ENCODE data around the gene SPATS2. TPM values are rescaled to one million over a fixed set of nuclear protein-coding genes. Genes with fewer than 3 reads are reported as not detected.

SPATS2 gene
- total and polyA plus RNA-seq, 2 donors (not counting 1 experiment from before 2014, with no cell fraction given): 11.3 to 21.5 TPM

DNA sequence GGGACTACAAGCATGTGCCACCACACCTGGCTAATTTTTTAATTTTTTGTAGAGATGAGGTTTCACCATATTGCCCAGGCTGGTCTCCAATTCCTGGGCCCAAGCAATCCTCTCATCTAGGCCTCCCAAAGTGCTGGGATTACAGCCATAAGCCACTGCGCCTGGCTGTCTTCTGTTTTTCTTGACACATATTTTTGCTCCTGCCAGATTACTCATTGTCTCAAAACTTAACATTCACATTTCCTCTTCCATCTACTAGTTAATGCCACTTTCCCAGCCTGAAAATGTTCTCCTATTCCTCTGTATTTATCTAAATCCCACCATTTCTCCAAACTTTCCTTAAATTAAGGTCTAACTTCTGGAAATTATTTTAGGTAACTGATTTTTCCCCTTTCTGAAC, 135.3 kb downstream of the SPATS2 start:
- TF ChIP-seq, protein P1, sequence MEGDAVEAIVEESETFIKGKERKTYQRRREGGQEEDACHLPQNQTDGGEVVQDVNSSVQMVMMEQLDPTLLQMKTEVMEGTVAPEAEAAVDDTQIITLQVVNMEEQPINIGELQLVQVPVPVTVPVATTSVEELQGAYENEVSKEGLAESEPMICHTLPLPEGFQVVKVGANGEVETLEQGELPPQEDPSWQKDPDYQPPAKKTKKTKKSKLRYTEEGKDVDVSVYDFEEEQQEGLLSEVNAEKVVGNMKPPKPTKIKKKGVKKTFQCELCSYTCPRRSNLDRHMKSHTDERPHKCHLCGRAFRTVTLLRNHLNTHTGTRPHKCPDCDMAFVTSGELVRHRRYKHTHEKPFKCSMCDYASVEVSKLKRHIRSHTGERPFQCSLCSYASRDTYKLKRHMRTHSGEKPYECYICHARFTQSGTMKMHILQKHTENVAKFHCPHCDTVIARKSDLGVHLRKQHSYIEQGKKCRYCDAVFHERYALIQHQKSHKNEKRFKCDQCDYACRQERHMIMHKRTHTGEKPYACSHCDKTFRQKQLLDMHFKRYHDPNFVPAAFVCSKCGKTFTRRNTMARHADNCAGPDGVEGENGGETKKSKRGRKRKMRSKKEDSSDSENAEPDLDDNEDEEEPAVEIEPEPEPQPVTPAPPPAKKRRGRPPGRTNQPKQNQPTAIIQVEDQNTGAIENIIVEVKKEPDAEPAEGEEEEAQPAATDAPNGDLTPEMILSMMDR (IDR thresholded peaks at IDR 0.05): no peak
- TF ChIP-seq EZH2 (IDR thresholded peaks at IDR 0.05; ENCODE audit: borderline replicate concordance, insufficient read depth, low read depth, low read length, poor library complexity, severe bottlenecking): no peak
- Histone ChIP-seq H3K4me1 (ENCODE audit: control insufficient read depth in 2 of 2, insufficient read depth in 2 of 2, low read length in 2 of 2) (peaks cover 0 to 2% of the 10 kb centered on the region in 2 donors), H3K36me3 (replicated peaks in 1 of 2; ENCODE audit: control extremely low read depth in 1 of 2, control insufficient read depth in 1 of 2, extremely low read depth in 1 of 2, insufficient read depth in 2 of 2, low read length in 1 of 2) (peaks cover 0 to 7% of the 10 kb centered on the region in 2 experiments), H2AFZ (ENCODE audit: insufficient read depth, low read depth, low read length, poor library complexity, severe bottlenecking) (no peak overlapping the region), H3K4me2 (replicated peaks; ENCODE audit: low read depth, low read length, poor library complexity, severe bottlenecking) (no peak overlapping the region), H3K9ac (ENCODE audit: low read length) (no peak overlapping the region), H3K27me3 (replicated peaks in 1 of 4; ENCODE audit: control extremely low read depth in 1 of 4, control insufficient read depth in 3 of 4, insufficient read depth in 4 of 4, low read length in 3 of 4) (no peaks in the 10 kb centered on the region), H3K4me3 (ENCODE audit: control extremely low read depth in 1 of 5, extremely low read depth in 1 of 5, insufficient read depth in 1 of 5, low read depth in 2 of 5, low read length in 4 of 5) (no peak overlapping the region), H3K27ac (ENCODE audit: low read length in 2 of 2) (no peak overlapping the region), H3K9me3 (ENCODE audit: control extremely low read depth in 1 of 3, control insufficient read depth in 2 of 3, insufficient read depth in 1 of 3, low read length in 2 of 3) (no peaks in the 10 kb centered on the region), H4K20me1 (ENCODE audit: control insufficient read depth, insufficient read depth, low read length, poor library complexity, severe bottlenecking) (no peaks in the 10 kb centered on the region), H3K79me2 (ENCODE audit: control insufficient read depth, insufficient read depth, low read length) (no peaks in the 10 kb centered on the region)
- WGBS (ENCODE audit: insufficient coverage): 100% methylated on average over 1 of the region's 1 CpG
- ChIA-PET POLR2A (no interaction called here), CTCF (interaction anchor here (3.7 kb wide), 1 partner anchor 144 kb away, joined by 19 read pairs; no protein-coding TSS in a partner anchor)
- Mint-ChIP-seq H3K27ac (no peak overlapping the region), H3K4me3 (no peak overlapping the region), H3K9me3 (ENCODE audit: insufficient read depth) (no peaks in the 10 kb centered on the region), H3K27me3 (no peaks in the 10 kb centered on the region), H3K4me1 (peaks cover 4% of the 10 kb centered on the region)
- ATAC-seq (ENCODE audit: low read depth) (no peak), DNase-seq (no peak)
- intact Hi-C loops (cut with micrococcal nuclease): no loop called here

DNA sequence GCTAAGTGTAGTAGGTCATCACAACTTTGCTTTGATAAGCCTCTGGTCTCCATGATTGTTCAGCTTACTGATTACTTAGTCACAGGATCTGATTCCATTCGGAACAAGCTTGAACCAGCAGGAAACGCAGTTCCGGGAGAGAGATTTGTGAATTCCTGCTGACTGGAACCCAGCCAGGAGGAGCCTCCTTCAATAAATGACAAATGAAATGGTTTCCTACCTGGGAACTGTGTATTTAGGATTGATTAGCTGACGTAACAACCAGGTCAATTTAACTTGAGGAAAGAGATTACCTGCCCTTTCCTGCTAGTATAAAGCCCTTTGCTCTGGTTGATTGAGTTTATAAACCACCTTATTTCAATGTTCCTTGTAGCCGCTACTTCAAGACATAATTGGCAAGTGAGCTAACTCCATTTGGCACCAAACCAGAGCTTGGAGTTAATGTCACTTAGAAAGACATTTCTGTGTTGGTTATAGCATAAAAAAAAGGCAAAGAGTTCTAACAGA, 136.5 kb downstream of the SPATS2 start:
- Histone ChIP-seq H3K27ac (ENCODE audit: low read length in 2 of 2) (no peak overlapping the region), H4K20me1 (ENCODE audit: control insufficient read depth, insufficient read depth, low read length, poor library complexity, severe bottlenecking) (no peaks in the 10 kb centered on the region), H3K9ac (ENCODE audit: low read length) (no peak overlapping the region), H3K4me2 (replicated peaks; ENCODE audit: low read depth, low read length, poor library complexity, severe bottlenecking) (no peak overlapping the region), H2AFZ (ENCODE audit: insufficient read depth, low read depth, low read length, poor library complexity, severe bottlenecking) (no peak overlapping the region), H3K4me1 (ENCODE audit: control insufficient read depth in 2 of 2, insufficient read depth in 2 of 2, low read length in 2 of 2) (peaks cover 0 to 2% of the 10 kb centered on the region in 2 donors), H3K36me3 (replicated peaks in 1 of 2; ENCODE audit: control extremely low read depth in 1 of 2, control insufficient read depth in 1 of 2, extremely low read depth in 1 of 2, insufficient read depth in 2 of 2, low read length in 1 of 2) (peaks cover 0 to 7% of the 10 kb centered on the region in 2 experiments), H3K27me3 (replicated peaks in 1 of 4; ENCODE audit: control extremely low read depth in 1 of 4, control insufficient read depth in 3 of 4, insufficient read depth in 4 of 4, low read length in 3 of 4) (no peaks in the 10 kb centered on the region), H3K9me3 (ENCODE audit: control extremely low read depth in 1 of 3, control insufficient read depth in 2 of 3, insufficient read depth in 1 of 3, low read length in 2 of 3) (no peaks in the 10 kb centered on the region), H3K4me3 (ENCODE audit: control extremely low read depth in 1 of 5, extremely low read depth in 1 of 5, insufficient read depth in 1 of 5, low read depth in 2 of 5, low read length in 4 of 5) (no peak overlapping the region), H3K79me2 (ENCODE audit: control insufficient read depth, insufficient read depth, low read length) (no peaks in the 10 kb centered on the region)
- CTCF ChIA-PET: interaction anchor here (1.0 to 3.7 kb wide), 3 partner anchors 11 to 166 kb away, joined by 3 to 30 read pairs (median 19); no protein-coding TSS in a partner anchor
- DNase-seq (no peak), ATAC-seq (ENCODE audit: low read depth) (no peak)
- TF ChIP-seq EZH2 (IDR thresholded peaks at IDR 0.05; ENCODE audit: borderline replicate concordance, insufficient read depth, low read depth, low read length, poor library complexity, severe bottlenecking): no peak
- TF ChIP-seq, protein P1 (IDR thresholded peaks at IDR 0.05): no peak
- Mint-ChIP-seq H3K4me3 (no peak overlapping the region), H3K27ac (no peak overlapping the region), H3K4me1 (peaks cover 4% of the 10 kb centered on the region), H3K9me3 (ENCODE audit: insufficient read depth) (no peaks in the 10 kb centered on the region), H3K27me3 (no peaks in the 10 kb centered on the region)
- WGBS (ENCODE audit: insufficient coverage): 100% methylated on average over 3 of the region's 5 CpGs
- POLR2A ChIA-PET: no interaction called here
- intact Hi-C loops (cut with micrococcal nuclease): no loop called here
